A673 (cell line): ENCODE data around the gene UCHL1. TPM values are rescaled to one million over a fixed set of nuclear protein-coding genes. Genes with fewer than 3 reads are reported as not detected.

Experiments used
- BruUV-seq: library from RNA; stranded (reverse); fragments of 400-500 nt; replicated peaks from 2 replicates; lab custom pipeline; 2021; lab: Mats Ljungman, UMichigan
- CTCF ChIA-PET: fragments of 300-600 bp; sonication (Branson Sonifier 250); formaldehyde crosslinking; loops from one replicate; lab custom pipeline; 2022; ENCODE audit warnings: antibody characterized with exemption; lab: Charles Lee
- POLR2A ChIA-PET: fragments of 300-600 bp; sonication (Branson Sonifier 250); formaldehyde crosslinking; loops from one replicate; lab custom pipeline; 2022; ENCODE audit warnings: antibody characterized with exemption; ENCODE audit not compliant: low non-redundant PET; lab: Charles Lee
- DNase-seq: peaks from one replicate; pipeline ENCODE4 v3.0.0-alpha.2; 2015; ENCODE audit warnings: low spot score
- H3K27ac ChIP-seq: fragments of 200-600 bp; sonication (generic); 2 replicates; pipeline ENCODE4 v1.5.1; 2016; ENCODE audit warnings: mixed run types, low read depth, mild to moderate bottlenecking, mixed read lengths, antibody characterized with exemption, low read length; ENCODE audit not compliant: poor library complexity, severe bottlenecking
- H3K27me3 ChIP-seq: fragments of 200-600 bp; sonication (generic); replicated peaks from 2 replicates; pipeline ENCODE4 v1.6.1; 2017; ENCODE audit warnings: mixed run types, low read depth, mild to moderate bottlenecking, mixed read lengths, antibody characterized with exemption, low read length; ENCODE audit not compliant: insufficient read depth, poor library complexity
- H3K36me3 ChIP-seq: fragments of 200-600 bp; sonication (generic); 2 replicates; pipeline ENCODE4 v1.6.1; 2016; ENCODE audit warnings: mixed run types, mild to moderate bottlenecking, mixed read lengths, antibody characterized with exemption, low read length; ENCODE audit not compliant: insufficient read depth, poor library complexity, severe bottlenecking
- H3K4me1 ChIP-seq: fragments of 200-600 bp; sonication (generic); 2 replicates; pipeline ENCODE4 v1.6.1; 2017; ENCODE audit warnings: mixed run types, mild to moderate bottlenecking, mixed read lengths, antibody characterized with exemption, low read length; ENCODE audit not compliant: insufficient read depth, poor library complexity, severe bottlenecking
- H3K4me3 ChIP-seq: fragments of 200-600 bp; sonication (generic); 2 replicates; pipeline ENCODE4 v1.5.1; 2016; ENCODE audit warnings: low read depth, mixed run types, mild to moderate bottlenecking, mixed read lengths, low read length; ENCODE audit not compliant: poor library complexity, severe bottlenecking
- H3K9me3 ChIP-seq: fragments of 200-600 bp; sonication (generic); 2 replicates; pipeline ENCODE4 v1.6.1; 2016; ENCODE audit warnings: mixed run types, low read depth, mild to moderate bottlenecking, mixed read lengths, antibody characterized with exemption, low read length; ENCODE audit not compliant: poor library complexity, severe bottlenecking
- EZH2 ChIP-seq: fragments of 200-600 bp; sonication (generic); IDR thresholded peaks from 2 replicates; pipeline ENCODE4 v1.6.1; 2017; ENCODE audit warnings: borderline replicate concordance, low read depth, mild to moderate bottlenecking, mixed read lengths, antibody characterized with exemption, low read length; ENCODE audit not compliant: poor library complexity, severe bottlenecking
- intact Hi-C: fragments of 100-400 bp; cut with micrococcal nuclease; formaldehyde crosslinking; loops from one replicate; pipeline ENCODE4 v1.10.0; 2022; ENCODE audit not compliant: unreplicated experiment
- total RNA-seq: library from RNA; stranded (reverse); gene quantifications from 2 replicates; pipeline ENCODE4 v1.2.3, GENCODE V29; 2021
- TF ChIP-seq, protein P1 (sequence below): fragments of 300-800, 200-600 bp; sonication (generic); conservative IDR thresholded peaks from 2 replicates; pipeline ENCODE4 v1.5.1; 2017; ENCODE audit warnings: low read depth, mild to moderate bottlenecking, antibody characterized with exemption, low read length, moderate library complexity, mixed read lengths

Gene UCHL1
- total RNA-seq, 1 experiment from 2014 or later, result 959 TPM

DNA sequence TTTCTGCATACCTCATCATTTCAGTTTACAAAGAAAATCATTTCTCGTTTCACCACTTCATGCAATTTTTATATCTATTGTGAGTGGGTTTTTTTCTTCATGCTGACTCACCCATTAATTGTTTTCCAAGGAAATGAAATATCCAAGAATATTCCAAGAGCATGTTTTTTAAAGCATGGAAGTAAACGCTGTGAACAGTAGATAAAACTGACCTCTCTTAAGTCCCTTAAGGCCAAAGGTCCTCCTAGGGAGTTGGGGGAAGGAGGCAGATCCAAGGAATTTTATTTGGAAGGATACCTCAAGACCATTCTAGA lies 39.8 kb upstream of the UCHL1 start:
- no peak for TF ChIP-seq EZH2
- TF ChIP-seq, protein P1, sequence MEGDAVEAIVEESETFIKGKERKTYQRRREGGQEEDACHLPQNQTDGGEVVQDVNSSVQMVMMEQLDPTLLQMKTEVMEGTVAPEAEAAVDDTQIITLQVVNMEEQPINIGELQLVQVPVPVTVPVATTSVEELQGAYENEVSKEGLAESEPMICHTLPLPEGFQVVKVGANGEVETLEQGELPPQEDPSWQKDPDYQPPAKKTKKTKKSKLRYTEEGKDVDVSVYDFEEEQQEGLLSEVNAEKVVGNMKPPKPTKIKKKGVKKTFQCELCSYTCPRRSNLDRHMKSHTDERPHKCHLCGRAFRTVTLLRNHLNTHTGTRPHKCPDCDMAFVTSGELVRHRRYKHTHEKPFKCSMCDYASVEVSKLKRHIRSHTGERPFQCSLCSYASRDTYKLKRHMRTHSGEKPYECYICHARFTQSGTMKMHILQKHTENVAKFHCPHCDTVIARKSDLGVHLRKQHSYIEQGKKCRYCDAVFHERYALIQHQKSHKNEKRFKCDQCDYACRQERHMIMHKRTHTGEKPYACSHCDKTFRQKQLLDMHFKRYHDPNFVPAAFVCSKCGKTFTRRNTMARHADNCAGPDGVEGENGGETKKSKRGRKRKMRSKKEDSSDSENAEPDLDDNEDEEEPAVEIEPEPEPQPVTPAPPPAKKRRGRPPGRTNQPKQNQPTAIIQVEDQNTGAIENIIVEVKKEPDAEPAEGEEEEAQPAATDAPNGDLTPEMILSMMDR, result no peak
- ChIA-PET POLR2A (interaction anchor here (0.7 kb wide), 2 partner anchors 40 to 70 kb away, joined by 3 to 29 read pairs; partner anchors contain the start of gene UCHL1), CTCF (interaction anchor here (0.5 to 1.0 kb wide), 2 partner anchors 203 to 206 kb away, joined by 3 read pairs; no protein-coding TSS in a partner anchor)
- H3K9me3 ChIP-seq, result no peaks in the 10 kb centered on the region
- peaks cover 21% of the 10 kb centered on the region for H3K4me1 ChIP-seq
- BruUV-seq, result no TSS peak
- H3K27ac ChIP-seq, result peak overlapping the region; percentile 80
- peaks cover 14% of the 10 kb centered on the region for H3K27me3 ChIP-seq
- intact Hi-C loops, result loop anchor here (5.0 kb wide), 2 partner anchors 40 to 480 kb away; partner anchors contain the start of gene UCHL1
- peak overlapping the region; percentile 62 for H3K4me3 ChIP-seq
- DNase-seq, result no peak
- no peaks in the 10 kb centered on the region for H3K36me3 ChIP-seq

GRCh38 chr4:41217374-41217773 lies 39.4 kb upstream of the UCHL1 start:
- no peak overlapping the region for H3K27ac ChIP-seq
- intact Hi-C loops, result loop anchor here (5.0 kb wide), 2 partner anchors 40 to 480 kb away; partner anchors contain the start of gene UCHL1
- H3K4me1 ChIP-seq, result peaks cover 21% of the 10 kb centered on the region
- DNase-seq, result no peak
- no peaks in the 10 kb centered on the region for H3K9me3 ChIP-seq
- no peak overlapping the region for H3K4me3 ChIP-seq
- no TSS peak for BruUV-seq
- peaks cover 10% of the 10 kb centered on the region for H3K27me3 ChIP-seq
- ChIA-PET CTCF (interaction anchor here (0.5 kb wide), 1 partner anchor 206 kb away, joined by 3 read pairs; no protein-coding TSS in a partner anchor), POLR2A (no interaction called here)
- no peak for TF ChIP-seq EZH2
- TF ChIP-seq, protein P1, result no peak
- no peaks in the 10 kb centered on the region for H3K36me3 ChIP-seq

DNA sequence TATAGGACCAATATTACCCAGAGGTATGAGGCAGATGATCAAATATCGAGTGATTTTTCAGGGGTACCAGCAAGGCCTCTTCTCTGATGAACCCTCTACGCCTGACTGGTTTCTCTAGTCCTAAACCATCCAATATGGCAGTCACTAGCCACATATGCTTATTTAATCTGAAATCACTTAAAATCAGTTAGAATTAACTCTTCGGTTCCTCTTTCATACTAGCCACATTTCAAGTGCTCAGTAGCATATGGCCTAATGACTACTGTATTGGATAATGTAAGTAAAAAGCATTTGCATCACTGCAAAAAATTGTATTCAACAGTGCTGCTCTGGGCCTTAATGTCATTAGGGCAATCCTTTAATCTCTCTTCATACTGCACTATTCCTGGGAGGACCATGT lies 38.0 kb upstream of the UCHL1 start:
- CTCF ChIA-PET, result no interaction called here
- H3K9me3 ChIP-seq, result no peaks in the 10 kb centered on the region
- BruUV-seq, result no TSS peak
- intact Hi-C loops, result loop anchor here (5.0 kb wide), 2 partner anchors 39 to 481 kb away; partner anchors contain the start of gene UCHL1
- H3K36me3 ChIP-seq, result no peaks in the 10 kb centered on the region
- TF ChIP-seq, protein P1, result no peak
- TF ChIP-seq EZH2, result no peak
- peaks cover 11% of the 10 kb centered on the region for H3K4me1 ChIP-seq
- H3K4me3 ChIP-seq, result no peak overlapping the region
- no peak overlapping the region for H3K27ac ChIP-seq
- peaks cover 3% of the 10 kb centered on the region for H3K27me3 ChIP-seq
- DNase-seq, result no peak
- POLR2A ChIA-PET, result interaction anchor here (0.6 kb wide), 1 partner anchor 46 kb away, joined by 3 read pairs; no protein-coding TSS in a partner anchor
